GM12878 (cell line): ENCODE measurements around the gene CCR7. TPM values are rescaled to one million over a fixed set of nuclear protein-coding genes. Genes with fewer than 3 reads are reported as not detected.
A peak's percentile ranks its signal among the peaks of the same experiment; 100 is the strongest.

Experiments used
- ASH2L ChIP-seq: fragments of 300-600, 200-600 bp; sonication (generic); IDR thresholded peaks from 2 replicates; pipeline ENCODE4 v1.6.1; 2017; ENCODE audit warnings: low read depth, mild to moderate bottlenecking, borderline replicate concordance
- BCL11A ChIP-seq: IDR thresholded peaks from 2 replicates; pipeline ENCODE4 v1.6.1; 2011; ENCODE audit warnings: low read depth, low read length
- CHD1 ChIP-seq: IDR thresholded peaks from 2 replicates; pipeline ENCODE4 v1.6.1; 2012; ENCODE audit warnings: low read depth, low read length, improper control_type of control experiment
- CREB1 ChIP-seq: IDR thresholded peaks from 2 replicates; pipeline ENCODE4 v1.6.1; 2012; ENCODE audit warnings: low read depth, mild to moderate bottlenecking, inconsistent platforms
- CREM ChIP-seq: IDR thresholded peaks from 2 replicates; pipeline ENCODE4 v1.6.1; 2014; ENCODE audit warnings: antibody characterized with exemption, low read depth
- EED ChIP-seq: sonication (generic); IDR thresholded peaks from 2 replicates; pipeline ENCODE4 v1.6.1; 2016; ENCODE audit warnings: antibody characterized with exemption, low read depth
- HCFC1 ChIP-seq: fragments of 150-350 bp; IDR thresholded peaks from 2 replicates; pipeline ENCODE4 v1.6.1; 2014; ENCODE audit warnings: low read length
- HDAC2 ChIP-seq: fragments of 200-600 bp; sonication (generic); IDR thresholded peaks from 2 replicates; pipeline ENCODE4 v1.6.1; 2017
- HDGF ChIP-seq: fragments of 450-650 bp; IDR thresholded peaks from 2 replicates; pipeline ENCODE4 v1.6.1; 2016; ENCODE audit warnings: antibody characterized with exemption
- KAT2A ChIP-seq: conservative IDR thresholded peaks from 2 replicates; pipeline ENCODE4 v1.6.1; 2011; ENCODE audit warnings: low read depth, low read length; ENCODE audit not compliant: control insufficient read depth
- MTA2 ChIP-seq: fragments of 450-650 bp; IDR thresholded peaks from 2 replicates; pipeline ENCODE4 v1.6.1; 2016; ENCODE audit warnings: low read depth, mild to moderate bottlenecking, moderate library complexity
- MXI1 ChIP-seq: fragments of 150-350 bp; IDR thresholded peaks from 2 replicates; pipeline ENCODE4 v1.6.1; 2011; ENCODE audit warnings: low read depth, mild to moderate bottlenecking, inconsistent platforms, low read length, improper control_type of control experiment
- NFXL1 ChIP-seq: fragments of 450-650 bp; IDR thresholded peaks from 2 replicates; pipeline ENCODE4 v1.6.1; 2017; ENCODE audit warnings: antibody characterized with exemption, mild to moderate bottlenecking, borderline replicate concordance
- NRF1 ChIP-seq: conservative IDR thresholded peaks from 2 replicates; pipeline ENCODE4 v1.6.1; 2011; ENCODE audit warnings: mild to moderate bottlenecking, low read depth, low read length, improper control_type of control experiment
- SUPT20H ChIP-seq: IDR thresholded peaks from 2 replicates; pipeline ENCODE4 v1.6.1; 2011; ENCODE audit warnings: low read depth, mild to moderate bottlenecking, low read length, moderate library complexity, borderline replicate concordance; ENCODE audit not compliant: control insufficient read depth
- TAF1 ChIP-seq: IDR thresholded peaks from 2 replicates; pipeline ENCODE4 v1.6.1; 2011; ENCODE audit warnings: mild to moderate bottlenecking, low read depth, low read length, borderline replicate concordance
- ZNF217 ChIP-seq: fragments of 450-650 bp; IDR thresholded peaks from 2 replicates; pipeline ENCODE4 v1.6.1; 2017; ENCODE audit warnings: antibody characterized with exemption, mild to moderate bottlenecking
- ZZZ3 ChIP-seq: IDR thresholded peaks from 2 replicates; pipeline ENCODE4 v1.6.1; 2011; ENCODE audit warnings: low read depth; ENCODE audit not compliant: control insufficient read depth, insufficient read length
- polyA plus RNA-seq, 11 experiments: library from polyadenylated mRNA; depleted of rRNA in 4 of 11; unstranded in 6 of 11; stranded (reverse) in 5 of 11; fragments of >200 nt; fragmentation: Nextera tagmentation in 4 of 11; fragmentation: Illumina TruSeq in 1 of 11; extraction: Ambion mirVana in 4 of 11; extraction: Trizol in 1 of 11; gene quantifications; 1 replicate in 1 of 11; 2 replicates in 10 of 11; pipeline versions ENCODE4 v1.2.1 to v1.2.3, GENCODE V29; 2011 to 2016; ENCODE audit warnings: inconsistent platforms in 2 of 11, missing spikeins in 2 of 11, low read depth in 1 of 11
- total RNA-seq, 4 experiments: library from RNA; depleted of rRNA in 3 of 4; stranded (reverse); fragments of >200 nt in 3 of 4; fragmentation: Illumina TruSeq in 1 of 4; extraction: Trizol in 1 of 4; gene quantifications; 2 replicates each; pipeline versions ENCODE4 v1.2.1 to v1.2.3, GENCODE V29; 2013 to 2021
- TF ChIP-seq, protein P1 (sequence below): fragments of 450-650 bp; IDR thresholded peaks from 2 replicates; pipeline ENCODE4 v1.6.1; 2017; ENCODE audit warnings: mild to moderate bottlenecking
- TF ChIP-seq, protein P2 (sequence below): fragments of 450-650 bp; IDR thresholded peaks from 2 replicates; pipeline ENCODE4 v1.6.1; 2016; ENCODE audit warnings: mild to moderate bottlenecking
- TF ChIP-seq, protein P3 (sequence below): fragments of 450-650 bp; IDR thresholded peaks from 2 replicates; pipeline ENCODE4 v1.6.1; 2017; ENCODE audit warnings: mild to moderate bottlenecking, moderate library complexity
- TF ChIP-seq, protein P4 (sequence below): IDR thresholded peaks from 2 replicates; pipeline ENCODE4 v1.6.1; 2011; ENCODE audit warnings: borderline replicate concordance, low read depth, mild to moderate bottlenecking, moderate library complexity, low read length; ENCODE audit not compliant: insufficient read depth, poor library complexity, severe bottlenecking

The CCR7 gene
- total and polyA plus RNA-seq, 10 of the 15 experiments (the other 5 are each of a cell fraction or from before 2014, with no cell fraction given), result 131 to 1,171 (median 260) TPM

DNA sequence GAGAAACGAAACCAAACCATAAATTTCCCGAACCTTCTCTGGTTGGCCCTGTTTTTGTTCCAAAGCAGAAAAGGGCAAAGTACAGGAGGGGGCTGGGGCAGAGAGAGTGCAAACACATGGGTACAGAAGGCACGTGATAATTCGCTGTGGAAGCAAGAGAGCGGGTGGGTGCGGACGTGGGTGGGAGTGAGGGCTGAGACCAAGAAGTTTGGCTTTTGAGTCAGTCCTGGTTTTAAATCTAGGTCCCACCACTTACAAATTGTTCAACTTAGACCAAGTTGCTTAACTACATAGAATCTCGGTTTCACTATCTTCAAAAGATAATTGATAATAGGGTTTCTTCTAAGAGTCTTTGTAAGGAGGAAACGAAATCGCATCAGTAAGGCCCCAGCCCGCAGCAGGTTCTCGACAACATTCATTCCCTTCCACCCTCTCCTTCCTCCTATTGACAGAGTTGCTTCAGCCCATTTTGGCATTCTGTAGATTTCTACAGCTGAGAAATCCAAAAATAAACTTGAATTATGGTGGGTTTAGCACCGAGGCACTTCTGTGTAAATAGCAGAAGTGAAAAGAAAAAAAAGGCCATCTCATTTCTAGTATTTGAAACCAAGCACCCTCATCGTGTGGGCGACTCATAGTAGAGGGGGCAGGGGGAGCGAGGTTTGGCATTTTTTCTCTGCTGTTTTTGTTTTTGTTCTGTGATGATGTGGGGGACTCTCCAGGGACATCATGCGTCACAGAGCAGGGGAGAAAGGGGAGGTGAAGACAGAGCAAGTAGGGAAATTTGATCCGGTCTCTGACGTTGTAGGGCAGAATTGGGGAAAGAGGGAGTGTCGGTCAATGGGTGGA, 33.6 kb upstream of the CCR7 start (continued):
- TF ChIP-seq, protein P1, sequence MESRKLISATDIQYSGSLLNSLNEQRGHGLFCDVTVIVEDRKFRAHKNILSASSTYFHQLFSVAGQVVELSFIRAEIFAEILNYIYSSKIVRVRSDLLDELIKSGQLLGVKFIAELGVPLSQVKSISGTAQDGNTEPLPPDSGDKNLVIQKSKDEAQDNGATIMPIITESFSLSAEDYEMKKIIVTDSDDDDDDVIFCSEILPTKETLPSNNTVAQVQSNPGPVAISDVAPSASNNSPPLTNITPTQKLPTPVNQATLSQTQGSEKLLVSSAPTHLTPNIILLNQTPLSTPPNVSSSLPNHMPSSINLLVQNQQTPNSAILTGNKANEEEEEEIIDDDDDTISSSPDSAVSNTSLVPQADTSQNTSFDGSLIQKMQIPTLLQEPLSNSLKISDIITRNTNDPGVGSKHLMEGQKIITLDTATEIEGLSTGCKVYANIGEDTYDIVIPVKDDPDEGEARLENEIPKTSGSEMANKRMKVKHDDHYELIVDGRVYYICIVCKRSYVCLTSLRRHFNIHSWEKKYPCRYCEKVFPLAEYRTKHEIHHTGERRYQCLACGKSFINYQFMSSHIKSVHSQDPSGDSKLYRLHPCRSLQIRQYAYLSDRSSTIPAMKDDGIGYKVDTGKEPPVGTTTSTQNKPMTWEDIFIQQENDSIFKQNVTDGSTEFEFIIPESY, result no peak
- no peak for TF ChIP-seq TAF1
- TF ChIP-seq BCL11A, result peak; percentile 94
- peak; percentile 75; the same call in 1 of the 2 replicates for TF ChIP-seq HDGF
- TF ChIP-seq CREM, result peak; percentile 95
- TF ChIP-seq, protein P2, sequence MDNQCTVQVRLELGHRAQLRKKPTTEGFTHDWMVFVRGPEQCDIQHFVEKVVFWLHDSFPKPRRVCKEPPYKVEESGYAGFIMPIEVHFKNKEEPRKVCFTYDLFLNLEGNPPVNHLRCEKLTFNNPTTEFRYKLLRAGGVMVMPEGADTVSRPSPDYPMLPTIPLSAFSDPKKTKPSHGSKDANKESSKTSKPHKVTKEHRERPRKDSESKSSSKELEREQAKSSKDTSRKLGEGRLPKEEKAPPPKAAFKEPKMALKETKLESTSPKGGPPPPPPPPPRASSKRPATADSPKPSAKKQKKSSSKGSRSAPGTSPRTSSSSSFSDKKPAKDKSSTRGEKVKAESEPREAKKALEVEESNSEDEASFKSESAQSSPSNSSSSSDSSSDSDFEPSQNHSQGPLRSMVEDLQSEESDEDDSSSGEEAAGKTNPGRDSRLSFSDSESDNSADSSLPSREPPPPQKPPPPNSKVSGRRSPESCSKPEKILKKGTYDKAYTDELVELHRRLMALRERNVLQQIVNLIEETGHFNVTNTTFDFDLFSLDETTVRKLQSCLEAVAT, result peak; percentile 59
- no peak for TF ChIP-seq HCFC1
- TF ChIP-seq ASH2L, result peak; percentile 26; the same call in 1 of the 2 replicates
- peak; percentile 91; the same call in 1 of the 2 replicates for TF ChIP-seq ZNF217
- TF ChIP-seq EED, result peak; percentile 93
- TF ChIP-seq, protein P3, sequence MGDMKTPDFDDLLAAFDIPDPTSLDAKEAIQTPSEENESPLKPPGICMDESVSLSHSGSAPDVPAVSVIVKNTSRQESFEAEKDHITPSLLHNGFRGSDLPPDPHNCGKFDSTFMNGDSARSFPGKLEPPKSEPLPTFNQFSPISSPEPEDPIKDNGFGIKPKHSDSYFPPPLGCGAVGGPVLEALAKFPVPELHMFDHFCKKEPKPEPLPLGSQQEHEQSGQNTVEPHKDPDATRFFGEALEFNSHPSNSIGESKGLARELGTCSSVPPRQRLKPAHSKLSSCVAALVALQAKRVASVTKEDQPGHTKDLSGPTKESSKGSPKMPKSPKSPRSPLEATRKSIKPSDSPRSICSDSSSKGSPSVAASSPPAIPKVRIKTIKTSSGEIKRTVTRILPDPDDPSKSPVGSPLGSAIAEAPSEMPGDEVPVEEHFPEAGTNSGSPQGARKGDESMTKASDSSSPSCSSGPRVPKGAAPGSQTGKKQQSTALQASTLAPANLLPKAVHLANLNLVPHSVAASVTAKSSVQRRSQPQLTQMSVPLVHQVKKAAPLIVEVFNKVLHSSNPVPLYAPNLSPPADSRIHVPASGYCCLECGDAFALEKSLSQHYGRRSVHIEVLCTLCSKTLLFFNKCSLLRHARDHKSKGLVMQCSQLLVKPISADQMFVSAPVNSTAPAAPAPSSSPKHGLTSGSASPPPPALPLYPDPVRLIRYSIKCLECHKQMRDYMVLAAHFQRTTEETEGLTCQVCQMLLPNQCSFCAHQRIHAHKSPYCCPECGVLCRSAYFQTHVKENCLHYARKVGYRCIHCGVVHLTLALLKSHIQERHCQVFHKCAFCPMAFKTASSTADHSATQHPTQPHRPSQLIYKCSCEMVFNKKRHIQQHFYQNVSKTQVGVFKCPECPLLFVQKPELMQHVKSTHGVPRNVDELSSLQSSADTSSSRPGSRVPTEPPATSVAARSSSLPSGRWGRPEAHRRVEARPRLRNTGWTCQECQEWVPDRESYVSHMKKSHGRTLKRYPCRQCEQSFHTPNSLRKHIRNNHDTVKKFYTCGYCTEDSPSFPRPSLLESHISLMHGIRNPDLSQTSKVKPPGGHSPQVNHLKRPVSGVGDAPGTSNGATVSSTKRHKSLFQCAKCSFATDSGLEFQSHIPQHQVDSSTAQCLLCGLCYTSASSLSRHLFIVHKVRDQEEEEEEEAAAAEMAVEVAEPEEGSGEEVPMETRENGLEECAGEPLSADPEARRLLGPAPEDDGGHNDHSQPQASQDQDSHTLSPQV, result peak; percentile 88
- TF ChIP-seq NFXL1, result no peak
- TF ChIP-seq MXI1, result peak; percentile 79
- no peak for TF ChIP-seq CHD1
- TF ChIP-seq, protein P4, sequence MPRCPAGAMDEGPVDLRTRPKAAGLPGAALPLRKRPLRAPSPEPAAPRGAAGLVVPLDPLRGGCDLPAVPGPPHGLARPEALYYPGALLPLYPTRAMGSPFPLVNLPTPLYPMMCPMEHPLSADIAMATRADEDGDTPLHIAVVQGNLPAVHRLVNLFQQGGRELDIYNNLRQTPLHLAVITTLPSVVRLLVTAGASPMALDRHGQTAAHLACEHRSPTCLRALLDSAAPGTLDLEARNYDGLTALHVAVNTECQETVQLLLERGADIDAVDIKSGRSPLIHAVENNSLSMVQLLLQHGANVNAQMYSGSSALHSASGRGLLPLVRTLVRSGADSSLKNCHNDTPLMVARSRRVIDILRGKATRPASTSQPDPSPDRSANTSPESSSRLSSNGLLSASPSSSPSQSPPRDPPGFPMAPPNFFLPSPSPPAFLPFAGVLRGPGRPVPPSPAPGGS, result peak; percentile 77
- peak; percentile 96 for TF ChIP-seq MTA2
- TF ChIP-seq NRF1, result no peak
- peak; percentile 93 for TF ChIP-seq CREB1
- TF ChIP-seq HDAC2, result no peak
- no peak for TF ChIP-seq SUPT20H
- TF ChIP-seq KAT2A, result no peak
- no peak for TF ChIP-seq ZZZ3
